GM12878 (cell line): ENCODE results near the gene RNF25. TPM values are rescaled to one million over a fixed set of nuclear protein-coding genes. Genes with fewer than 3 reads are reported as not detected.
A peak's percentile ranks its signal among the peaks of the same experiment; 100 is the strongest.

Experiments used
- BCL11A ChIP-seq: IDR thresholded peaks from 2 replicates; pipeline ENCODE4 v1.6.1; 2011; ENCODE audit warnings: low read depth, low read length
- CHD4 ChIP-seq: fragments of 200-600 bp; sonication (generic); IDR thresholded peaks from 2 replicates; pipeline ENCODE4 v1.6.1; 2016; ENCODE audit warnings: mild to moderate bottlenecking
- EGR1 ChIP-seq, 2 experiments: IDR thresholded peaks; 1 replicate in 1 of 2; 2 replicates in 1 of 2; pipeline ENCODE4 v1.6.1; 2011 to 2012; ENCODE audit warnings: low read depth in 2 of 2, low read length in 2 of 2, borderline replicate concordance in 1 of 2, mild to moderate bottlenecking in 1 of 2, moderate library complexity in 1 of 2
- FOS ChIP-seq: IDR thresholded peaks from 3 replicates; pipeline ENCODE4 v1.6.1; 2011; ENCODE audit warnings: borderline replicate concordance; ENCODE audit not compliant: insufficient read length; ENCODE audit errors: extremely low read depth
- FOXK2 ChIP-seq: fragments of 450-650 bp; IDR thresholded peaks from 2 replicates; pipeline ENCODE4 v1.6.1; 2017; ENCODE audit warnings: mild to moderate bottlenecking, moderate library complexity
- IKZF2 ChIP-seq, 2 experiments: fragments of 450-650 bp; IDR thresholded peaks; 2 replicates each; pipeline ENCODE4 v1.6.1; 2017; ENCODE audit warnings: mild to moderate bottlenecking in 2 of 2, moderate library complexity in 2 of 2
- JUND ChIP-seq: IDR thresholded peaks from 2 replicates; pipeline ENCODE4 v1.6.1; 2012; ENCODE audit warnings: low read depth, mild to moderate bottlenecking, low read length, improper control_type of control experiment, moderate library complexity
- LARP7 ChIP-seq: fragments of 450-650 bp; IDR thresholded peaks from 2 replicates; pipeline ENCODE4 v1.6.1; 2017; ENCODE audit warnings: mild to moderate bottlenecking
- NFXL1 ChIP-seq: fragments of 450-650 bp; IDR thresholded peaks from 2 replicates; pipeline ENCODE4 v1.6.1; 2017; ENCODE audit warnings: antibody characterized with exemption, mild to moderate bottlenecking, borderline replicate concordance
- NR2F1 ChIP-seq: fragments of 450-650 bp; conservative IDR thresholded peaks from 2 replicates; pipeline ENCODE4 v1.6.1; 2017; ENCODE audit warnings: mild to moderate bottlenecking
- NRF1 ChIP-seq: conservative IDR thresholded peaks from 2 replicates; pipeline ENCODE4 v1.6.1; 2011; ENCODE audit warnings: mild to moderate bottlenecking, low read depth, low read length, improper control_type of control experiment
- PAX8 ChIP-seq: fragments of 450-650 bp; IDR thresholded peaks from 2 replicates; pipeline ENCODE4 v1.6.1; 2017; ENCODE audit warnings: mild to moderate bottlenecking, moderate library complexity
- SMC3 ChIP-seq: IDR thresholded peaks from 2 replicates; pipeline ENCODE4 v1.6.1; 2011; ENCODE audit warnings: low read length, improper control_type of control experiment, borderline replicate concordance
- SPI1 ChIP-seq: IDR thresholded peaks from 2 replicates; pipeline ENCODE4 v1.6.1; 2011; ENCODE audit warnings: low read depth, mild to moderate bottlenecking, low read length, moderate library complexity, borderline replicate concordance; ENCODE audit not compliant: insufficient read depth
- TCF12 ChIP-seq: IDR thresholded peaks from 2 replicates; pipeline ENCODE4 v1.6.1; 2011; ENCODE audit warnings: low read depth, mild to moderate bottlenecking, low read length
- ZNF274 ChIP-seq: IDR thresholded peaks from one replicate; pipeline ENCODE4 v1.8.0; 2011; ENCODE audit not compliant: insufficient read length, insufficient read depth
- ZNF622 ChIP-seq: fragments of 450-650 bp; IDR thresholded peaks from 2 replicates; pipeline ENCODE4 v1.6.1; 2017; ENCODE audit warnings: mild to moderate bottlenecking, inconsistent platforms
- polyA plus RNA-seq, 11 experiments: library from polyadenylated mRNA; depleted of rRNA in 4 of 11; unstranded in 6 of 11; stranded (reverse) in 5 of 11; fragments of >200 nt; fragmentation: Nextera tagmentation in 4 of 11; fragmentation: Illumina TruSeq in 1 of 11; extraction: Ambion mirVana in 4 of 11; extraction: Trizol in 1 of 11; gene quantifications; 1 replicate in 1 of 11; 2 replicates in 10 of 11; pipeline versions ENCODE4 v1.2.1 to v1.2.3, GENCODE V29; 2011 to 2016; ENCODE audit warnings: inconsistent platforms in 2 of 11, missing spikeins in 2 of 11, low read depth in 1 of 11
- total RNA-seq, 4 experiments: library from RNA; depleted of rRNA in 3 of 4; stranded (reverse); fragments of >200 nt in 3 of 4; fragmentation: Illumina TruSeq in 1 of 4; extraction: Trizol in 1 of 4; gene quantifications; 2 replicates each; pipeline versions ENCODE4 v1.2.1 to v1.2.3, GENCODE V29; 2013 to 2021
- TF ChIP-seq, protein P1 (sequence below): fragments of 450-650 bp; IDR thresholded peaks from 2 replicates; pipeline ENCODE4 v1.6.1; 2017; ENCODE audit warnings: borderline replicate concordance
- TF ChIP-seq, protein P2 (sequence below): fragments of 450-650 bp; IDR thresholded peaks from 2 replicates; pipeline ENCODE4 v1.6.1; 2016; ENCODE audit warnings: mild to moderate bottlenecking, moderate library complexity, borderline replicate concordance

Gene RNF25
- total and polyA plus RNA-seq, 10 of the 15 experiments (the other 5 are each of a cell fraction or from before 2014, with no cell fraction given) = 1.3 to 70.4 (median 28.4) TPM

- TF ChIP-seq SMC3 (peak; percentile 41; the same call in 1 of the 2 replicates), BCL11A (no peak), NR2F1 (peak; percentile 40), ZNF274 (no peak), SPI1 (peak; percentile 75), ZNF622 (no peak), FOS (no peak), NRF1 (peak; percentile 59), IKZF2 (IDR thresholded peaks at IDR 0.05) (peak; percentile 26 to 42; a peak in 1 of 4 replicates), TCF12 (no peak), NFXL1 (no peak), LARP7 (peak; percentile 93), PAX8 (no peak), FOXK2 (no peak), JUND (no peak), EGR1 (IDR thresholded peaks at IDR 0.05; ENCODE audit: borderline replicate concordance in 1 of 2, low read depth in 2 of 2, low read length in 2 of 2) (peak; percentile 51 to 56; a peak in 2 of 3 replicates), CHD4 (no peak)
- TF ChIP-seq, protein P1, sequence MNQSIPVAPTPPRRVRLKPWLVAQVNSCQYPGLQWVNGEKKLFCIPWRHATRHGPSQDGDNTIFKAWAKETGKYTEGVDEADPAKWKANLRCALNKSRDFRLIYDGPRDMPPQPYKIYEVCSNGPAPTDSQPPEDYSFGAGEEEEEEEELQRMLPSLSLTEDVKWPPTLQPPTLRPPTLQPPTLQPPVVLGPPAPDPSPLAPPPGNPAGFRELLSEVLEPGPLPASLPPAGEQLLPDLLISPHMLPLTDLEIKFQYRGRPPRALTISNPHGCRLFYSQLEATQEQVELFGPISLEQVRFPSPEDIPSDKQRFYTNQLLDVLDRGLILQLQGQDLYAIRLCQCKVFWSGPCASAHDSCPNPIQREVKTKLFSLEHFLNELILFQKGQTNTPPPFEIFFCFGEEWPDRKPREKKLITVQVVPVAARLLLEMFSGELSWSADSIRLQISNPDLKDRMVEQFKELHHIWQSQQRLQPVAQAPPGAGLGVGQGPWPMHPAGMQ = no peak
- TF ChIP-seq, protein P2, sequence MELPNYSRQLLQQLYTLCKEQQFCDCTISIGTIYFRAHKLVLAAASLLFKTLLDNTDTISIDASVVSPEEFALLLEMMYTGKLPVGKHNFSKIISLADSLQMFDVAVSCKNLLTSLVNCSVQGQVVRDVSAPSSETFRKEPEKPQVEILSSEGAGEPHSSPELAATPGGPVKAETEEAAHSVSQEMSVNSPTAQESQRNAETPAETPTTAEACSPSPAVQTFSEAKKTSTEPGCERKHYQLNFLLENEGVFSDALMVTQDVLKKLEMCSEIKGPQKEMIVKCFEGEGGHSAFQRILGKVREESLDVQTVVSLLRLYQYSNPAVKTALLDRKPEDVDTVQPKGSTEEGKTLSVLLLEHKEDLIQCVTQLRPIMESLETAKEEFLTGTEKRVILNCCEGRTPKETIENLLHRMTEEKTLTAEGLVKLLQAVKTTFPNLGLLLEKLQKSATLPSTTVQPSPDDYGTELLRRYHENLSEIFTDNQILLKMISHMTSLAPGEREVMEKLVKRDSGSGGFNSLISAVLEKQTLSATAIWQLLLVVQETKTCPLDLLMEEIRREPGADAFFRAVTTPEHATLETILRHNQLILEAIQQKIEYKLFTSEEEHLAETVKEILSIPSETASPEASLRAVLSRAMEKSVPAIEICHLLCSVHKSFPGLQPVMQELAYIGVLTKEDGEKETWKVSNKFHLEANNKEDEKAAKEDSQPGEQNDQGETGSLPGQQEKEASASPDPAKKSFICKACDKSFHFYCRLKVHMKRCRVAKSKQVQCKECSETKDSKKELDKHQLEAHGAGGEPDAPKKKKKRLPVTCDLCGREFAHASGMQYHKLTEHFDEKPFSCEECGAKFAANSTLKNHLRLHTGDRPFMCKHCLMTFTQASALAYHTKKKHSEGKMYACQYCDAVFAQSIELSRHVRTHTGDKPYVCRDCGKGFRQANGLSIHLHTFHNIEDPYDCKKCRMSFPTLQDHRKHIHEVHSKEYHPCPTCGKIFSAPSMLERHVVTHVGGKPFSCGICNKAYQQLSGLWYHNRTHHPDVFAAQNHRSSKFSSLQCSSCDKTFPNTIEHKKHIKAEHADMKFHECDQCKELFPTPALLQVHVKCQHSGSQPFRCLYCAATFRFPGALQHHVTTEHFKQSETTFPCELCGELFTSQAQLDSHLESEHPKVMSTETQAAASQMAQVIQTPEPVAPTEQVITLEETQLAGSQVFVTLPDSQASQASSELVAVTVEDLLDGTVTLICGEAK = peak; percentile 19; the same call in 1 of the 2 replicates
Observed at GRCh38 chr2:218710687-218711549, 39.1 kb upstream of the RNF25 start, which contains the start of gene TTLL4 (continued).
